Brain microvascular endothelial cell (primary cell): ENCODE results near the gene CHRM1.

ENCODE experiments used
- DNase-seq: peaks from one replicate; pipeline ENCODE4 v3.0.0-alpha.2; 2020
- H3K27ac ChIP-seq: fragments of 250-450 bp; sonication (Bioruptor Pico); 2 replicates; pipeline ENCODE4 v1.5.1; 2020; ENCODE audit warnings: mild to moderate bottlenecking, moderate library complexity
- H3K27me3 ChIP-seq: fragments of 250-450 bp; sonication (Bioruptor Pico); replicated peaks from 2 replicates; pipeline ENCODE4 v1.5.1; 2020; ENCODE audit warnings: mild to moderate bottlenecking
- H3K36me3 ChIP-seq: fragments of 250-450 bp; sonication (Bioruptor Pico); replicated peaks from 2 replicates; pipeline ENCODE4 v1.5.1; 2020; ENCODE audit warnings: mild to moderate bottlenecking
- H3K4me3 ChIP-seq: 2 replicates; pipeline ENCODE4 v1.5.1; 2011; ENCODE audit warnings: low read depth, mild to moderate bottlenecking, control low read depth, low read length, moderate library complexity
- in situ Hi-C: cut with HindIII; loops from 2 replicates; pipeline ENCODE4 v1.10.0; 2017; ENCODE audit warnings: low sequenced_read_pairs, low pct_ligation_motif_present
- TF ChIP-seq, protein P1 (sequence below): IDR thresholded peaks from 2 replicates; pipeline ENCODE4 v1.5.1; 2011; ENCODE audit warnings: low read depth, mild to moderate bottlenecking, moderate library complexity, low read length, control low read depth, inconsistent platforms; ENCODE audit errors: missing control alignments

The CHRM1 gene

DNA sequence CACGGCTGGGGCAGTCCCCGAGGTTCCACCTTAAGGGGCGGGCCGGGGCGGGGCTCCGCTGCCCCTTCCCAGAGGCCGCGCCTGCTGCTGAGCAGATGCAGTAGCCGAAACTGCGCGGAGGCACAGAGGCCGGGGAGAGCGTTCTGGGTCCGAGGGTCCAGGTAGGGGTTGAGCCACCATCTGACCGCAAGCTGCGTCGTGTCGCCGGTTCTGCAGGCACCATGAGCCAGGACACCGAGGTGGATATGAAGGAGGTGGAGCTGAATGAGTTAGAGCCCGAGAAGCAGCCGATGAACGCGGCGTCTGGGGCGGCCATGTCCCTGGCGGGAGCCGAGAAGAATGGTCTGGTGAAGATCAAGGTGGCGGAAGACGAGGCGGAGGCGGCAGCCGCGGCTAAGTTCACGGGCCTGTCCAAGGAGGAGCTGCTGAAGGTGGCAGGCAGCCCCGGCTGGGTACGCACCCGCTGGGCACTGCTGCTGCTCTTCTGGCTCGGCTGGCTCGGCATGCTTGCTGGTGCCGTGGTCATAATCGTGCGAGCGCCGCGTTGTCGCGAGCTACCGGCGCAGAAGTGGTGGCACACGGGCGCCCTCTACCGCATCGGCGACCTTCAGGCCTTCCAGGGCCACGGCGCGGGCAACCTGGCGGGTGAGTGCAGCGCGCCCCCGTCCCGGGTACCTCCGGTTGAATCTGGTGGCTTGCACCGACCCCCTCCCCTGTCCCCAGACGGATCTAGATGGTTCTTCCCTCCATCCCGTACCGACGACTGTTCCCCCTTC is 40.2 kb downstream of the CHRM1 start, which contains the start of gene SLC3A2:
SLC3A2 (plus strand) TSS at position 94 of the 776 bp plus-strand sequence; CDS start at position 222, 128 bp downstream.
- H3K36me3 ChIP-seq = peaks cover 42% of the 10 kb centered on the region
- DNase-seq = peak; percentile 76
- peak within 1 kb of the TSS; percentile 97 for H3K27ac ChIP-seq
- in situ Hi-C loops = no loop called here
- H3K27me3 ChIP-seq = no peaks in the 10 kb centered on the region
- peak within 1 kb of the TSS; percentile 100 for H3K4me3 ChIP-seq
- TF ChIP-seq, protein P1, sequence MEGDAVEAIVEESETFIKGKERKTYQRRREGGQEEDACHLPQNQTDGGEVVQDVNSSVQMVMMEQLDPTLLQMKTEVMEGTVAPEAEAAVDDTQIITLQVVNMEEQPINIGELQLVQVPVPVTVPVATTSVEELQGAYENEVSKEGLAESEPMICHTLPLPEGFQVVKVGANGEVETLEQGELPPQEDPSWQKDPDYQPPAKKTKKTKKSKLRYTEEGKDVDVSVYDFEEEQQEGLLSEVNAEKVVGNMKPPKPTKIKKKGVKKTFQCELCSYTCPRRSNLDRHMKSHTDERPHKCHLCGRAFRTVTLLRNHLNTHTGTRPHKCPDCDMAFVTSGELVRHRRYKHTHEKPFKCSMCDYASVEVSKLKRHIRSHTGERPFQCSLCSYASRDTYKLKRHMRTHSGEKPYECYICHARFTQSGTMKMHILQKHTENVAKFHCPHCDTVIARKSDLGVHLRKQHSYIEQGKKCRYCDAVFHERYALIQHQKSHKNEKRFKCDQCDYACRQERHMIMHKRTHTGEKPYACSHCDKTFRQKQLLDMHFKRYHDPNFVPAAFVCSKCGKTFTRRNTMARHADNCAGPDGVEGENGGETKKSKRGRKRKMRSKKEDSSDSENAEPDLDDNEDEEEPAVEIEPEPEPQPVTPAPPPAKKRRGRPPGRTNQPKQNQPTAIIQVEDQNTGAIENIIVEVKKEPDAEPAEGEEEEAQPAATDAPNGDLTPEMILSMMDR = peak; percentile 68

DNA sequence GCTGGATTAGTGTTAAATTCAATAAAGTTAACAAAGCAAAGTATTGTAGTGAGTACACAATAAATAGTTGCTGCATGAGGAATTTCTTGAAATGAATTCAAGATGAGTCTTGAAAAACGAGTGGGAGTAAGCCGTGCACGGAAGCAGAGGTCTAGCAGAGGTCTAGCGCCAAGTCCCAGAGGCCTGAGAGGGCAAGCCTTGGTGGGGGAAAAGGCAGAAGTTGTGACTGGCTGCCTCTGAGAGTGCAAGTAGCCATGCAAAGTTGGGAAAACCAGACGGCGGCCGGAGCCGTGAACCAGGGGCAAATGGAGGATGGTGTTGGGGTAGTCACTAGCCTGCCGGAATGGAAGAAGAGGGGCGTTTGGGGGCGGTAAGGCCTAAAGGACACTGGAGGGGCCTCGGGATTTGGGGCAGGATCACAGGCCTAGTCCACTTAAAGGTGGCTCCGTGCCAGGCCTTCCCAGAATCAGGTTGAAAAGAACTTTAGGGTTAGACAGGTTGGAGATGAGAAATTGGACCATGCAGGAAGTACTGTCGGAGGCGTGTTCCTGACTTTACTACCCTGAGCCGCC is 40.8 kb downstream of the CHRM1 start:
- DNase-seq = peak; percentile 69
- Histone ChIP-seq H3K4me3 (peak overlapping the region; percentile 100), H3K27me3 (no peaks in the 10 kb centered on the region), H3K36me3 (peaks cover 35% of the 10 kb centered on the region), H3K27ac (peak overlapping the region; percentile 97)
- TF ChIP-seq, protein P1 = no peak
- in situ Hi-C loops = no loop called here

DNA sequence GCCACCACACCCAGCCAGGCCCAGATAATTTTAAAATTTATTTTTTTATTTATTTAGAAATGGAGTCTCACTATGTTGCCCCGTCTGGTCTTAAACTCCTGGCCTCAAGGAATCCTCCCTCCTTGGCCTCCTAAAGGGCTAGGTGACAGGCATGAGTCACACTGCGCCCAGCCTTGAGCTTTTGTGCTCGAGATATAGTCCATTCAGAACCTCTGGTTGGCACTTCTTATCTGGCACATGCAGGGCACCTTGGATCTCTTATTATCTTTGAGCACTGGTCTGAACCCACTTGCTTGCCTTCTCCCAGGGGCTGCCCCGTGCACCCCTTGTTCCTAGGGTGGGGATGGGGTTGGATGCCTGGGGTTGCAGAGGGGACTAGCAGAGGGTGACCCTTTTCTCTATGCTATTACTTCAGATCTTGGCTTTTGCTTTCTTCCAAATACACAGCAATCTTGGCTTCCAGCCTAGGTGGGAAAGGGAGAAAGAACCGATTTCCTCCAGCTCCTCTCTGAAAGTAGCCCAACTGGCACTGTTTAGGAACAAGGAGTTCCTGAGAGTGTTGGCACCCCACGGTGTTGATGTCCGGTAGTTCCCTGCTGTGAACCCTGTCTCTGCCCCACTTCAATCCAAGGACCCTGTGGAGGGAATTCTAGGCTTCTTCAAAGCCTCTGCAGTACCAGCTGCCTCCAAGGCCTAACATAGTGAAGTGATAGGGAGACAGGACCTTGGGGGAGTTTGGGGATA is 41.8 kb downstream of the CHRM1 start:
- peaks cover 28% of the 10 kb centered on the region for H3K36me3 ChIP-seq
- H3K27ac ChIP-seq = peak overlapping the region; percentile 97
- peak overlapping the region; percentile 100 for H3K4me3 ChIP-seq
- no peak for DNase-seq
- TF ChIP-seq, protein P1 = no peak
- H3K27me3 ChIP-seq = no peaks in the 10 kb centered on the region
- in situ Hi-C loops = no loop called here

DNA sequence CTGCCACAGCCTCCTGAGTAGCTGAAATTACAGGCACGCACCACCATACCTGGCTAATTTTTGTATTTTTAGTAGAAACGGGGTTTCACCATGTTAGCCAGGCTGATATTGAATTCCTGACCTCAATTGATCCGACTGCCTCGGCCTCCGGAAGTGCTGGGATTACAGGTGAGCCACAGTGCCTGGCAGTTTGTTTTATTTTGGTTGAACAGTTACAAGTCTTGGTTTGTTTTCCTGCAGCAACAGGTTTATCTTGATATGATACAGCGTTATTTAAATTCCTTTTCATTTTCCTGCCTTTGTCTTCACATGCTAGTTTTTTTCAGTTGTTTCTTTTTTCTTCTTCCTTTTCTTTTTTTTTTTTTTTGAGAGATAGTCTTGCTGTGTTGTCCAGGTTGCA is 44.5 kb downstream of the CHRM1 start:
- H3K36me3 ChIP-seq = peaks cover 3% of the 10 kb centered on the region
- TF ChIP-seq, protein P1 = no peak
- in situ Hi-C loops = no loop called here

DNA sequence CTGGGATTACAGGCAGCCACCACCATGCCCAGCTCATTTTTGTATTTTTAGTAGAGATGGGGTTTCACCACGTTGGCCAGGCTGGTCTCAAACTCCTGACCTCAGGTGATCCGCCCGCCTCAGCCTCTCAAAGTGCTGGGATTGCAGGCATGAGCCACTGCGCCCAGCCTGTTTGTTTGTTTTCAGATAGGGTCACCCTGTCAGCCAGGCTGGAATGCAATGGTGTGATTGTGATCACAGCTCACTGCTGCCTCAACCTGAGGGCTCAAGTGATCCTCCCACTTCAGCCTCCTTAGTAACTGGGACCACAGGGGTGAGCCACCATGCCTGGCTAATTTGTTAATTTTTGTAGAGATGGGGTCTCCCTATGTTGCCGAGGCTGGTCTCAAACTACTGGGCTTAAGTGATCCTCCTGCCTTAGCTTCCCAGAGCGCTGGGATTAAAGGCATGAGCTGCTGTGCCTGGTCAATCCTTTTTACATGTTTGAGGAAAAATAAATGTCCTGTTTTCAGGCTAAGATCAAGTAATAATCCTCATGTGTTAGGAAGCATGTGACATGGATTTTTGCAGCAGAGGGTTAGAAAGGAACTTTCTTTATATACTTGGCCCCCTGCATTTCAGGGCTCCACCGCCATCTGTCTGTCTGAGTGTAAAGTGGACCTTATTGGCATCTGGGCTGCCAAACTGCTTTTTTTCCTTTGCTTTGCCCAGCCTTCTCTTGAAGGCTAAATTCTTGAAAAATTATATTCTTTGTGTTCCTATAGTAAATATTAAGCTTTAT is 45.3 kb downstream of the CHRM1 start:
- Histone ChIP-seq H3K36me3 (peaks cover 1% of the 10 kb centered on the region), H3K27me3 (no peaks in the 10 kb centered on the region), H3K4me3 (no peak overlapping the region), H3K27ac (no peak overlapping the region)
- DNase-seq = no peak
- TF ChIP-seq, protein P1 = peak; percentile 23
- in situ Hi-C loops = no loop called here

More for the DNA sequence above, 44.5 kb downstream of the CHRM1 start:
- no peak overlapping the region for H3K4me3 ChIP-seq
- H3K27ac ChIP-seq = no peak overlapping the region
- H3K27me3 ChIP-seq = no peaks in the 10 kb centered on the region
- no peak for DNase-seq
